K562 (cell line): ENCODE results near the gene EPDR1. TPM values are rescaled to one million over a fixed set of nuclear protein-coding genes. Genes with fewer than 3 reads are reported as not detected.

Source experiments
- ADNP ChIP-seq: fragments of 200-800 bp; sonication (Bioruptor generic); IDR thresholded peaks from 2 replicates; pipeline ENCODE4 v1.6.1; 2016; ENCODE audit warnings: missing genetic modification characterization, missing compliant biosample characterization
- ARHGAP35 ChIP-seq: fragments of 450-650 bp; IDR thresholded peaks from 2 replicates; pipeline ENCODE4 v1.6.1; 2018; ENCODE audit not compliant: partially characterized antibody
- EGR1 ChIP-seq: fragments of 450-650 bp; conservative IDR thresholded peaks from 2 replicates; pipeline ENCODE4 v1.6.1; 2017; ENCODE audit warnings: mild to moderate bottlenecking
- ELF2 ChIP-seq: fragments of 250-450 bp; sonication (Bioruptor Pico); IDR thresholded peaks from 2 replicates; pipeline ENCODE4 v1.5.0; 2021; ENCODE audit warnings: mild to moderate bottlenecking
- FOXM1 ChIP-seq, 2 experiments: fragments of 450-650 bp in 1 of 2; sonication (generic) in 1 of 2; formaldehyde crosslinking in 1 of 2; IDR thresholded peaks; 2 replicates each; pipeline versions ENCODE4 v1.6.1 to v1.9.0; 2017 to 2022; ENCODE audit warnings: low read depth in 2 of 2, mild to moderate bottlenecking in 2 of 2, missing genetic modification reagents in 1 of 2, moderate library complexity in 1 of 2
- HDAC2 ChIP-seq: fragments of 450-650 bp; IDR thresholded peaks from 2 replicates; pipeline ENCODE4 v1.6.1; 2016; ENCODE audit warnings: mild to moderate bottlenecking
- ID3 ChIP-seq, 2 experiments: fragments of 250-450 bp in 1 of 2; fragments of 450-650 bp in 1 of 2; sonication (Bioruptor Pico) in 1 of 2; IDR thresholded peaks; 2 replicates each; pipeline versions ENCODE4 v1.6.1 to v1.8.0; 2016 to 2021; ENCODE audit warnings: mild to moderate bottlenecking in 2 of 2, moderate library complexity in 2 of 2, missing compliant biosample characterization in 1 of 2, missing genetic modification characterization in 1 of 2
- KDM5B ChIP-seq: fragments of 200-600 bp; sonication (generic); IDR thresholded peaks from 2 replicates; pipeline ENCODE4 v1.6.1; 2012; ENCODE audit warnings: low read depth, mild to moderate bottlenecking, moderate library complexity, low read length, control low read depth, inconsistent platforms; ENCODE audit not compliant: insufficient replicate concordance
- MED1 ChIP-seq: sonication (generic); formaldehyde crosslinking; IDR thresholded peaks from 2 replicates; pipeline ENCODE4 v1.8.1; 2023; ENCODE audit warnings: missing genetic modification reagents, borderline replicate concordance
- NELFE ChIP-seq: IDR thresholded peaks from 2 replicates; pipeline ENCODE4 v1.6.1; 2011; ENCODE audit warnings: mild to moderate bottlenecking; ENCODE audit not compliant: insufficient read depth, insufficient read length
- NRF1 ChIP-seq, 2 experiments: fragments of 450-650 bp; IDR thresholded peaks in 1 of 2; conservative IDR thresholded peaks in 1 of 2; 2 replicates each; pipeline ENCODE4 v1.6.1; 2014; ENCODE audit warnings: mild to moderate bottlenecking in 2 of 2
- PURB ChIP-seq: sonication (generic); formaldehyde crosslinking; IDR thresholded peaks from 2 replicates; pipeline ENCODE4 v1.9.0; 2021; ENCODE audit warnings: low read depth, mild to moderate bottlenecking, missing genetic modification reagents
- PYGO2 ChIP-seq: fragments of 450-650 bp; IDR thresholded peaks from 2 replicates; pipeline ENCODE4 v1.6.1; 2016; ENCODE audit warnings: mild to moderate bottlenecking, missing genetic modification characterization, moderate library complexity, missing compliant biosample characterization
- RBBP5 ChIP-seq: fragments of 200-600 bp; sonication (generic); IDR thresholded peaks from 2 replicates; pipeline ENCODE4 v1.6.1; 2012; ENCODE audit warnings: borderline replicate concordance, mild to moderate bottlenecking, low read length, control low read depth, inconsistent platforms; ENCODE audit not compliant: insufficient read depth, poor library complexity, severe bottlenecking
- SNRNP70 ChIP-seq: fragments of 200-400 bp; formaldehyde crosslinking; optimal IDR thresholded peaks from 2 replicates; pipeline ENCODE3; 2017; ENCODE audit warnings: low read depth, low read length
- TAF7 ChIP-seq: fragments of 450-650 bp; IDR thresholded peaks from 2 replicates; pipeline ENCODE4 v1.6.1; 2016; ENCODE audit warnings: missing genetic modification characterization, missing compliant biosample characterization
- THAP12 ChIP-seq: fragments of 250-450 bp; sonication (Bioruptor Pico); IDR thresholded peaks from 2 replicates; pipeline ENCODE4 v1.9.0; 2021; ENCODE audit warnings: mild to moderate bottlenecking, inconsistent platforms
- ZFX ChIP-seq: sonication (generic); formaldehyde crosslinking; IDR thresholded peaks from 2 replicates; pipeline ENCODE4 v1.8.0; 2022; ENCODE audit warnings: mild to moderate bottlenecking, missing genetic modification reagents, moderate library complexity
- ZNF274 ChIP-seq: IDR thresholded peaks from 2 replicates; pipeline ENCODE4 v1.6.1; 2011; ENCODE audit warnings: low read depth, mild to moderate bottlenecking, low read length, moderate library complexity, borderline replicate concordance
- ZNF444 ChIP-seq: fragments of 250-450 bp; sonication (Bioruptor Pico); IDR thresholded peaks from 2 replicates; pipeline ENCODE4 v1.4.0; 2020; ENCODE audit warnings: mild to moderate bottlenecking, moderate library complexity
- ZNF561 ChIP-seq: fragments of 450-650 bp; formaldehyde crosslinking; conservative IDR thresholded peaks from 2 replicates; pipeline ENCODE4 v1.4.0; 2020; ENCODE audit warnings: mild to moderate bottlenecking, moderate library complexity
- polyA plus RNA-seq, 8 experiments: library from polyadenylated mRNA; depleted of rRNA in 4 of 8; stranded (reverse) in 5 of 8; unstranded in 3 of 8; fragments of >200 nt; fragmentation: Nextera tagmentation in 2 of 8; fragmentation: Illumina TruSeq in 1 of 8; extraction: Ambion mirVana in 2 of 8; extraction: Trizol in 1 of 8; gene quantifications; 2 replicates each; pipeline versions ENCODE4 v1.2.1 to v1.2.3, GENCODE V29; 2011 to 2014; ENCODE audit warnings: inconsistent platforms in 1 of 8, missing spikeins in 1 of 8
- total RNA-seq, 7 experiments: library from RNA; depleted of rRNA in 6 of 7; stranded (reverse); fragments of >200 nt in 6 of 7; fragmentation: Illumina TruSeq in 2 of 7; extraction: Trizol in 2 of 7; gene quantifications; 2 replicates each; pipeline versions ENCODE4 v1.2.1 to v1.2.3, GENCODE V29; 2011 to 2021; ENCODE audit warnings: low replicate concordance in 1 of 7
- TF ChIP-seq, protein P1 (sequence below): sonication (generic); formaldehyde crosslinking; IDR thresholded peaks from 2 replicates; pipeline ENCODE4 v1.9.0; 2022; ENCODE audit warnings: mild to moderate bottlenecking, missing genetic modification reagents
- TF ChIP-seq, protein P2 (sequence below), 3 experiments: fragments of 200-800 bp in 1 of 3; sonication (Bioruptor generic) in 1 of 3; sonication (generic) in 1 of 3; formaldehyde crosslinking in 1 of 3; IDR thresholded peaks; 2 replicates each; pipeline versions ENCODE4 v1.6.1 to v1.8.0; 2016 to 2022; ENCODE audit warnings: mild to moderate bottlenecking in 2 of 3, missing compliant biosample characterization in 2 of 3, missing genetic modification characterization in 2 of 3, missing genetic modification reagents in 1 of 3

Gene EPDR1
- total and polyA plus RNA-seq, 9 of the 15 experiments (the other 6 are each of a cell fraction or from before 2014, with no cell fraction given) = 0.01 to 0.11 TPM; not detected in 7

DNA sequence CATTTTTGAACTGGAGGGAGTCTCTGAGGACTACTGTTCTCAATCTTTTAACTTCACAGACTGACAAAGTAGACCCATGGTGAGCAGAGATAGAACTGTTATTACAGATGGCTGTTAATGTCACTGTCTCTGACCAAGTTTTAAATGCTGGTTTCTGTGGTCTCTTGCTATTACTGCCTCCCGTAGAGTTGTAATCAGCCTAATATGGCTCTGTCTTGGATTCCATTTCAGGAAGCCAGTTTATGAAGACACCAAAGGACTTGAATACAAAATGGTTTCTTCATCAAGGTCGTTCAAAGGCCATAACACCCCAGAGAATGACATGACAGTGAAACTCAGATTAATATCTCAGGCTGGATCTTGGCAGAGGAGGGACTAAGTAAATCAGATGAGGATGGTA is 7.7 kb upstream of the EPDR1 start (continued):
- TF ChIP-seq KDM5B = no peak
- TF ChIP-seq MED1 (CRISPR knock-in tag) = no peak
- TF ChIP-seq ID3 (CRISPR knock-in tag; IDR thresholded peaks at IDR 0.05) = no peak
- no peak for TF ChIP-seq ID3 (tag; IDR thresholded peaks at IDR 0.05)
- TF ChIP-seq PURB = no peak
- no peak for TF ChIP-seq ZNF444 (CRISPR knock-in tag)
- no peak for TF ChIP-seq ZFX (CRISPR knock-in tag)
- TF ChIP-seq NRF1 (conservative IDR thresholded peaks at IDR 0.05 in 1 of 2, IDR thresholded peaks at IDR 0.05 in 1 of 2) = no peak
- TF ChIP-seq ELF2 = no peak
- 0 out of 2 replicates have a peak, but pooled peaks have one; percentile 11 for TF ChIP-seq PYGO2 (tag)
- TF ChIP-seq SNRNP70 = no peak
- no peak for TF ChIP-seq RBBP5
- TF ChIP-seq, protein P1, sequence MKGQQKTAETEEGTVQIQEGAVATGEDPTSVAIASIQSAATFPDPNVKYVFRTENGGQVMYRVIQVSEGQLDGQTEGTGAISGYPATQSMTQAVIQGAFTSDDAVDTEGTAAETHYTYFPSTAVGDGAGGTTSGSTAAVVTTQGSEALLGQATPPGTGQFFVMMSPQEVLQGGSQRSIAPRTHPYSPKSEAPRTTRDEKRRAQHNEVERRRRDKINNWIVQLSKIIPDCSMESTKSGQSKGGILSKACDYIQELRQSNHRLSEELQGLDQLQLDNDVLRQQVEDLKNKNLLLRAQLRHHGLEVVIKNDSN = no peak
- no peak for TF ChIP-seq ADNP (tag)
- TF ChIP-seq, protein P2, sequence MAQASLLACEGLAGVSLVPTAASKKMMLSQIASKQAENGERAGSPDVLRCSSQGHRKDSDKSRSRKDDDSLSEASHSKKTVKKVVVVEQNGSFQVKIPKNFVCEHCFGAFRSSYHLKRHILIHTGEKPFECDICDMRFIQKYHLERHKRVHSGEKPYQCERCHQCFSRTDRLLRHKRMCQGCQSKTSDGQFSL (CRISPR knock-in tag; IDR thresholded peaks at IDR 0.05) = no peak
- TF ChIP-seq, protein P2 (tag; IDR thresholded peaks at IDR 0.05) = no peak
- TF ChIP-seq ZNF561 = no peak
- no peak for TF ChIP-seq FOXM1 (IDR thresholded peaks at IDR 0.05; ENCODE audit: low read depth)
- no peak for TF ChIP-seq FOXM1 (CRISPR knock-in tag; IDR thresholded peaks at IDR 0.05; ENCODE audit: low read depth)
- no peak for TF ChIP-seq HDAC2
- no peak for TF ChIP-seq THAP12 (CRISPR knock-in tag)
- no peak for TF ChIP-seq EGR1
- TF ChIP-seq ARHGAP35 = no peak
- no peak for TF ChIP-seq TAF7
- no peak for TF ChIP-seq NELFE
- TF ChIP-seq ZNF274 = no peak
